ENCODE measurements around the gene FAAH2.
"Not testable (repeated sequence)": the region's sequence is repeated elsewhere in the genome, so short reads cannot be mapped to it uniquely, and the experiment has no call there.

The FAAH2 gene

GRCh38 chrX:57286507-57287251, at the start of gene FAAH2:
Gene FAAH2 (plus strand): TSS chrX:57286706. CDS start chrX:57286826, 120 bp downstream.
- no peak for DNase-seq

GRCh38 chrX:57241967-57242366, 44.5 kb upstream of the FAAH2 start:
- peak; percentile 38 for DNase-seq

- DNase-seq = no peak
These were observed 34.5 kb upstream of the FAAH2 start for GRCh38 chrX:57251965-57252364.

- no peak for DNase-seq
These were observed 21.4 kb upstream of the FAAH2 start for GRCh38 chrX:57265126-57265525.

GRCh38 chrX:57266275-57266674, 20.2 kb upstream of the FAAH2 start:
- no peak for DNase-seq

GRCh38 chrX:57266871-57267270, 19.6 kb upstream of the FAAH2 start:
- no peak for DNase-seq

GRCh38 chrX:57267308-57267707, 19.2 kb upstream of the FAAH2 start:
- DNase-seq = no peak

- no peak for DNase-seq
These were observed 15.5 kb upstream of the FAAH2 start for GRCh38 chrX:57270980-57271379.

GRCh38 chrX:57282568-57282967, 3.9 kb upstream of the FAAH2 start:
- no peak for DNase-seq

- DNase-seq = no peak
These were observed 1.5 kb upstream of the FAAH2 start for GRCh38 chrX:57285001-57285400.

GRCh38 chrX:57289089-57289488, 2.6 kb downstream of the FAAH2 start:
- no peak for DNase-seq

- DNase-seq = no peak
These were observed 8.5 kb downstream of the FAAH2 start for GRCh38 chrX:57294961-57295360.

- not testable (repeated sequence) for DNase-seq
These were observed 9.2 kb downstream of the FAAH2 start for GRCh38 chrX:57295679-57296078.

GRCh38 chrX:57313583-57314215, 27.2 kb downstream of the FAAH2 start:
- DNase-seq = no peak

- no peak for DNase-seq
These were observed 42.5 kb downstream of the FAAH2 start for GRCh38 chrX:57329008-57329407.

- not testable (repeated sequence) for DNase-seq
These were observed 49.3 kb downstream of the FAAH2 start for GRCh38 chrX:57335790-57336189.

- DNase-seq = no peak
These were observed 67.1 kb downstream of the FAAH2 start for GRCh38 chrX:57353472-57354132.

GRCh38 chrX:57364145-57364544, 77.6 kb downstream of the FAAH2 start:
- DNase-seq = no peak

- DNase-seq = no peak
These were observed 79.9 kb downstream of the FAAH2 start for GRCh38 chrX:57366430-57366829.

- DNase-seq = no peak
These were observed 81.1 kb downstream of the FAAH2 start for GRCh38 chrX:57367649-57368048.

- DNase-seq = no peak
These were observed 81.7 kb downstream of the FAAH2 start for GRCh38 chrX:57368158-57368557.

GRCh38 chrX:57379296-57379695, 92.8 kb downstream of the FAAH2 start:
- DNase-seq = no peak

- no peak for DNase-seq
These were observed 93.7 kb downstream of the FAAH2 start for GRCh38 chrX:57380026-57380796.
